GM19193 (cell line): ENCODE results near the gene DRICH1.

Source experiments
- POLR2A ChIP-seq: IDR thresholded peaks from 4 replicates; pipeline ENCODE4 v1.6.1; 2011; ENCODE audit not compliant: insufficient read depth, insufficient read length; ENCODE audit errors: extremely low read depth

The DRICH1 gene

GRCh38 chr22:23566705-23567475 lies 65.2 kb downstream of the DRICH1 start:
- no peak for TF ChIP-seq POLR2A

DNA sequence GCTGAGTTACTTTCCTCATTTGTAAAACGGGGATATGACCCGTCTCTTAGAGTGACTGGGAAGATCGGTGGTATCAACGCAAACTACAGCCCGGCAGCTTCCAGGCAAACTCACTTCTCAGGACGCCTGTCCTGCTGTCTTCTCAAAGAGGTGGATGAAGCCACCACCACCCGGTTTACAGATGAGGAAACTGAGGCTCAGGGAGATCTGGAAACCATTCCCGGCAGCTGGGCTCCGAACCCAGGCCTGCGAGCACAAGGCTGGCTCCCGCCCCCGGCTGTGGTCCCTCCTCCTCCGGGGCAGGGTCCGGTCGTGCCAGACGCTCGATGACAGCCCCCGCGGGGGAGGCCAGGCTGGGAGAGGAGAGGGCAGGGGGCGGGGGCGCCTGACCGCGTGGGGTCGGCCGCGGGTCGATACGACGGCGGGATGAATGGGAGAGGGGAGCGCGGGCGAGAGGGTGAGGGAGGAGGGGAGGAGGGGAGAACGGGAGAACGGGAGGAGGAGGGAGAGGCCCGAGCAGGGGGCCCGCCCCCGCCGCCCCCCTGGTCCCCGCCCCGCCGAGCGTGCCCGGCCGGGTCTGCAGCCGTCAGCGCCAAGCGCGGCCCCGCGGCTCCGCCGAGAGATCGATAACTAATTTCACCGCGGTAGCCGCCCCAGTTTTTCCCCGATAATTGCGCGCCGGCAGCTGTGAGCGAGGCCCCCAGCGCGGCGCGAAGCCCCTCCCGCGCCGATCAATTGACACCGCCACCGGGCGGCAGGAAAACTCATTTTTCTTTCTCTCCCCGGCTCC lies 66.0 kb downstream of the DRICH1 start:
- TF ChIP-seq POLR2A: no peak

- TF ChIP-seq POLR2A: no peak
Measured at GRCh38 chr22:23565305-23565914, 66.7 kb downstream of the DRICH1 start.

GRCh38 chr22:23564276-23564675 lies 67.8 kb downstream of the DRICH1 start:
- no peak for TF ChIP-seq POLR2A

- TF ChIP-seq POLR2A: no peak
Measured at GRCh38 chr22:23563111-23563510, 69.0 kb downstream of the DRICH1 start.

DNA sequence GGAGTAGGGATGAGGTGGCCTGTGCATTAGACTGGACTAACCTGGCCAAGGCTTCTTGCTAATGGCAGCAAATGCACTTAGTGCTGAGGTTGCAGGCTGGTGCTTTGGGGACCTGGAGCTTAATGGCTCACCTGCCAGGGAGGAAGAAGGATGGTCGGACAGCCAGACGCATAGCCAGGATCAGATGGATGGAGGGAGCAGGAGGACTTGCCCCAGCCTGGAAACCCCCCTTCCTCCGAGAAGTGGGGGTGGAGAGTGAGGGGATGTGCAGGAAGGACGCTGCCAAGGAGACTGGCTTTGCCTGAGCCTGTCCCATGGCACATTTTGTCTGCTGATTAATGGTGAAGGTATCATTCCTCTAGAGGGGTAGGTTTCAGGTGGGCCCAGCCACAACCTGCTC lies 69.9 kb downstream of the DRICH1 start:
- no peak for TF ChIP-seq POLR2A
